K562 (cell line): ENCODE results near the gene TSHZ1. TPM values are rescaled to one million over a fixed set of nuclear protein-coding genes. Genes with fewer than 3 reads are reported as not detected.

ENCODE experiments used
- BHLHE40 ChIP-seq: IDR thresholded peaks from 2 replicates; pipeline ENCODE4 v1.6.1; 2011; ENCODE audit warnings: low read length, improper control_type of control experiment
- BRF1 ChIP-seq: IDR thresholded peaks from 3 replicates; pipeline ENCODE4 v1.6.1; 2011; ENCODE audit warnings: borderline replicate concordance, mild to moderate bottlenecking; ENCODE audit not compliant: insufficient read length; ENCODE audit errors: extremely low read depth
- CBX1 ChIP-seq: sonication (generic); IDR thresholded peaks from 2 replicates; pipeline ENCODE4 v1.6.1; 2016; ENCODE audit warnings: antibody characterized with exemption, low read depth, mild to moderate bottlenecking
- CEBPG ChIP-seq, 3 experiments: fragments of 200-800 bp in 1 of 3; sonication (Bioruptor generic) in 1 of 3; sonication (generic) in 1 of 3; formaldehyde crosslinking in 1 of 3; IDR thresholded peaks in 2 of 3; conservative IDR thresholded peaks in 1 of 3; 2 replicates each; pipeline versions ENCODE4 v1.6.1 to v1.8.0; 2016 to 2022; ENCODE audit warnings: missing compliant biosample characterization in 2 of 3, missing genetic modification characterization in 2 of 3, mild to moderate bottlenecking in 1 of 3, missing genetic modification reagents in 1 of 3
- KDM2B ChIP-seq: fragments of 250-450 bp; sonication (Bioruptor Pico); IDR thresholded peaks from 2 replicates; pipeline ENCODE4 v1.8.0; 2021; ENCODE audit warnings: mild to moderate bottlenecking, moderate library complexity
- MAZ ChIP-seq, 2 experiments: fragments of 450-650 bp in 1 of 2; sonication (generic) in 1 of 2; formaldehyde crosslinking; IDR thresholded peaks in 1 of 2; conservative IDR thresholded peaks in 1 of 2; 2 replicates each; pipeline versions ENCODE4 v1.4.0 to v1.5.0; 2020; ENCODE audit warnings: mild to moderate bottlenecking in 1 of 2, missing genetic modification reagents in 1 of 2
- MIER1 ChIP-seq: fragments of 450-650 bp; IDR thresholded peaks from 2 replicates; pipeline ENCODE4 v1.6.1; 2016; ENCODE audit warnings: antibody characterized with exemption, mild to moderate bottlenecking, low read depth
- MXI1 ChIP-seq: IDR thresholded peaks from 2 replicates; pipeline ENCODE4 v1.6.1; 2011; ENCODE audit warnings: low read depth, mild to moderate bottlenecking, improper control_type of control experiment, low read length
- PTRF ChIP-seq: fragments of 450-650 bp; IDR thresholded peaks from 2 replicates; pipeline ENCODE4 v1.6.1; 2016; ENCODE audit warnings: mild to moderate bottlenecking, missing genetic modification characterization, missing compliant biosample characterization
- SAFB ChIP-seq: fragments of 200-400 bp; formaldehyde crosslinking; IDR thresholded peaks from 2 replicates; pipeline ENCODE4 v1.6.1; 2017; ENCODE audit warnings: low read depth, low read length, borderline replicate concordance
- SP1 ChIP-seq: sonication (generic); formaldehyde crosslinking; IDR thresholded peaks from 2 replicates; pipeline ENCODE4 v1.8.1; 2022; ENCODE audit warnings: mild to moderate bottlenecking, missing genetic modification reagents
- TAF1 ChIP-seq: IDR thresholded peaks from 2 replicates; pipeline ENCODE4 v1.6.1; 2011; ENCODE audit warnings: mild to moderate bottlenecking, low read length, moderate library complexity; ENCODE audit not compliant: insufficient read depth, control insufficient read depth, severe bottlenecking; ENCODE audit errors: extremely low read depth
- TARDBP ChIP-seq: fragments of 450-650 bp; IDR thresholded peaks from 2 replicates; pipeline ENCODE4 v1.6.1; 2016
- TFAM ChIP-seq: fragments of 250-450 bp; sonication (Bioruptor Pico); conservative IDR thresholded peaks from 2 replicates; pipeline ENCODE4 v1.5.0; 2021; ENCODE audit warnings: mild to moderate bottlenecking, moderate library complexity
- WHSC1 ChIP-seq: IDR thresholded peaks from one replicate; pipeline ENCODE4 v1.6.1; 2012; ENCODE audit warnings: low read length, control low read depth, inconsistent platforms
- ZBTB11 ChIP-seq, 3 experiments: fragments of 200-800 bp in 1 of 3; fragments of 250-450 bp in 1 of 3; fragments of 450-650 bp in 1 of 3; sonication (Bioruptor Pico) in 1 of 3; sonication (Bioruptor generic) in 1 of 3; formaldehyde crosslinking in 1 of 3; IDR thresholded peaks; 2 replicates each; pipeline versions ENCODE4 v1.6.1 to v1.8.0; 2016 to 2022; ENCODE audit warnings: mild to moderate bottlenecking in 2 of 3, missing genetic modification characterization in 2 of 3, missing compliant biosample characterization in 1 of 3, moderate library complexity in 1 of 3
- ZFP1 ChIP-seq: fragments of 450-650 bp; formaldehyde crosslinking; IDR thresholded peaks from 2 replicates; pipeline ENCODE4 v1.4.0; 2020; ENCODE audit warnings: mild to moderate bottlenecking, mixed read lengths
- ZNF707 ChIP-seq: fragments of 250-450 bp; sonication (Bioruptor Pico); conservative IDR thresholded peaks from 2 replicates; pipeline ENCODE4 v1.8.0; 2022; ENCODE audit warnings: inconsistent platforms, mild to moderate bottlenecking, moderate library complexity
- polyA plus RNA-seq, 8 experiments: library from polyadenylated mRNA; depleted of rRNA in 4 of 8; stranded (reverse) in 5 of 8; unstranded in 3 of 8; fragments of >200 nt; fragmentation: Nextera tagmentation in 2 of 8; fragmentation: Illumina TruSeq in 1 of 8; extraction: Ambion mirVana in 2 of 8; extraction: Trizol in 1 of 8; gene quantifications; 2 replicates each; pipeline versions ENCODE4 v1.2.1 to v1.2.3, GENCODE V29; 2011 to 2014; ENCODE audit warnings: inconsistent platforms in 1 of 8, missing spikeins in 1 of 8
- total RNA-seq, 7 experiments: library from RNA; depleted of rRNA in 6 of 7; stranded (reverse); fragments of >200 nt in 6 of 7; fragmentation: Illumina TruSeq in 2 of 7; extraction: Trizol in 2 of 7; gene quantifications; 2 replicates each; pipeline versions ENCODE4 v1.2.1 to v1.2.3, GENCODE V29; 2011 to 2021; ENCODE audit warnings: low replicate concordance in 1 of 7
- TF ChIP-seq, protein P1 (sequence below): fragments of 250-450 bp; sonication (Bioruptor Pico); IDR thresholded peaks from 2 replicates; pipeline ENCODE4 v1.8.0; 2021; ENCODE audit warnings: borderline replicate concordance, mild to moderate bottlenecking, moderate library complexity; ENCODE audit not compliant: poor library complexity, severe bottlenecking
- TF ChIP-seq, protein P2 (sequence below), 2 experiments: IDR thresholded peaks; 2 replicates each; pipeline ENCODE4 v1.6.1; 2011; ENCODE audit warnings: borderline replicate concordance in 1 of 2, control low read depth in 1 of 2, low read depth in 1 of 2, low read length in 1 of 2, mild to moderate bottlenecking in 1 of 2, mixed read lengths in 1 of 2, moderate library complexity in 1 of 2; ENCODE audit not compliant: insufficient read depth in 1 of 2, insufficient read length in 1 of 2, poor library complexity in 1 of 2, severe bottlenecking in 1 of 2; ENCODE audit errors: extremely low read depth in 1 of 2

TSHZ1 gene
- total and polyA plus RNA-seq, 9 of the 15 experiments (the other 6 are each of a cell fraction or from before 2014, with no cell fraction given), result 1.1 to 7.2 (median 2.7) TPM

GRCh38 chr18:75209129-75209950 lies 1.3 kb upstream of the TSHZ1 start, which contains the start of gene PTGR3 (continued):
- TF ChIP-seq, protein P1, sequence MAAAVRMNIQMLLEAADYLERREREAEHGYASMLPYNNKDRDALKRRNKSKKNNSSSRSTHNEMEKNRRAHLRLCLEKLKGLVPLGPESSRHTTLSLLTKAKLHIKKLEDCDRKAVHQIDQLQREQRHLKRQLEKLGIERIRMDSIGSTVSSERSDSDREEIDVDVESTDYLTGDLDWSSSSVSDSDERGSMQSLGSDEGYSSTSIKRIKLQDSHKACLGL (CRISPR knock-in tag), result no peak
- no peak for TF ChIP-seq KDM2B (CRISPR knock-in tag)
- no peak for TF ChIP-seq SP1
- TF ChIP-seq BRF1, result no peak
- TF ChIP-seq BHLHE40, result peak; percentile 65; the same call in 1 of the 2 replicates
- TF ChIP-seq WHSC1, result no peak
- no peak for TF ChIP-seq ZNF707 (CRISPR knock-in tag)
- TF ChIP-seq TARDBP, result no peak
- no peak for TF ChIP-seq PTRF (tag)
- TF ChIP-seq TFAM (CRISPR knock-in tag), result no peak
- 0 out of 2 replicates have a peak, but pooled peaks have one; percentile 28 for TF ChIP-seq SAFB
- no peak for TF ChIP-seq TAF1
- TF ChIP-seq MXI1, result no peak
- TF ChIP-seq, protein P2, sequence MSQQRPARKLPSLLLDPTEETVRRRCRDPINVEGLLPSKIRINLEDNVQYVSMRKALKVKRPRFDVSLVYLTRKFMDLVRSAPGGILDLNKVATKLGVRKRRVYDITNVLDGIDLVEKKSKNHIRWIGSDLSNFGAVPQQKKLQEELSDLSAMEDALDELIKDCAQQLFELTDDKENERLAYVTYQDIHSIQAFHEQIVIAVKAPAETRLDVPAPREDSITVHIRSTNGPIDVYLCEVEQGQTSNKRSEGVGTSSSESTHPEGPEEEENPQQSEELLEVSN (IDR thresholded peaks at IDR 0.05; ENCODE audit: borderline replicate concordance in 1 of 2, extremely low read depth in 1 of 2, insufficient read depth in 1 of 2, insufficient read length in 1 of 2, low read depth in 1 of 2, low read length in 1 of 2, poor library complexity in 1 of 2, severe bottlenecking in 1 of 2), result peak in 1 of 2 experiments; percentile 61
- peak in 1 of 3 experiments; percentile 86; a peak in 2 of 6 replicates for TF ChIP-seq ZBTB11 (CRISPR knock-in tag; IDR thresholded peaks at IDR 0.05)
- TF ChIP-seq CBX1, result peak; percentile 41; the same call in 1 of the 2 replicates
- no peak for TF ChIP-seq MIER1
- TF ChIP-seq ZFP1, result no peak
- peak in 1 of 2 experiments; percentile 8; a peak in 2 of 4 replicates for TF ChIP-seq MAZ (CRISPR knock-in tag; conservative IDR thresholded peaks at IDR 0.05 in 1 of 2, IDR thresholded peaks at IDR 0.05 in 1 of 2)
- TF ChIP-seq CEBPG (CRISPR knock-in tag; IDR thresholded peaks at IDR 0.05), result no peak
- TF ChIP-seq CEBPG (tag; conservative IDR thresholded peaks at IDR 0.05 in 1 of 2, IDR thresholded peaks at IDR 0.05 in 1 of 2), result no peak
